ENCODE measurements around the gene CMPK2.
"Not testable (repeated sequence)": the region's sequence is repeated elsewhere in the genome, so short reads cannot be mapped to it uniquely, and the experiment has no call there.

CMPK2 gene

GRCh38 chr2:6878549-6878948, 12.8 kb upstream of the CMPK2 start:
- Histone ChIP-seq H3K4me1 (ENCODE audit: insufficient read depth, low read length) (no peaks in the 10 kb centered on the region), H3K36me3 (ENCODE audit: insufficient read depth, low read depth, low read length) (no peaks in the 10 kb centered on the region), H3K9me3 (ENCODE audit: insufficient read depth, low read depth, low read length) (peaks cover 9% of the 10 kb centered on the region), H3K9ac (ENCODE audit: low read depth, low read length) (no peak overlapping the region), H3K27me3 (ENCODE audit: insufficient read depth, low read length) (no peaks in the 10 kb centered on the region), H3K27ac (ENCODE audit: low read length) (no peak overlapping the region), H3K4me3 (ENCODE audit: low read length) (no peak overlapping the region)

DNA sequence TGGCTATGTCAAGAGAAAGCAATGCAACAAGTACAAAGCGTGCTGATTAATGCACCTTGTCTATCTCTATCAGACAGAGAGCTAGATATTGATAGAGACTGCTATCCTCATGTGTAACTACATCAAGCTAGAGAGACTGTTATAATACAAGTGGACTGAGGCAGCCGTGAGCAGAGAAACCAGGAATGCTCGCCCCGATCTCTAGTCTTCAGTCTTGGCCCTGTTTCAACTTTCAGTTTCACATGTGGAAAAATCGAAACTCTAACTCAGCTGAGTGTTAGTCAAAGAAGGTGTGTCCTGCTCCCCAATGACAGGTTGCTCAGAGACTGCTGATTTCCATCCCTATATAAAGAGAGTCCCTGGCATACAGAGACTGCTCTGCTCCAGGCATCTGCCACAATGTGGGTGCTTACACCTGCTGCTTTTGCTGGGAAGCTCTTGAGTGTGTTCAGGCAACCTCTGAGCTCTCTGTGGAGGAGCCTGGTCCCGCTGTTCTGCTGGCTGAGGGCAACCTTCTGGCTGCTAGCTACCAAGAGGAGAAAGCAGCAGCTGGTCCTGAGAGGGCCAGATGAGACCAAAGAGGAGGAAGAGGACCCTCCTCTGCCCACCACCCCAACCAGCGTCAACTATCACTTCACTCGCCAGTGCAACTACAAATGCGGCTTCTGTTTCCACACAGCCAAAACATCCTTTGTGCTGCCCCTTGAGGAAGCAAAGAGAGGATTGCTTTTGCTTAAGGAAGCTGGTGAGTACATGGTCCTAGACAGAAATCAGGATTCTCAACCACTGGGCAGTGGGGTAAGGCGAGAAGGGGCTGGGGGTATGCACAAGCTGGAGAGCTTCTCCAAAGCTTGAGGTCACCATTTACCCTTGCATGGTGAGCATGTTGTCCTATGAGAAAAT, 11.9 kb upstream of the CMPK2 start, which contains the start of gene RSAD2:
Gene RSAD2, plus strand, starts transcription at position 376 of the 903 bp plus-strand sequence. Its CDS starts 24 bp downstream, at position 400.
- Histone ChIP-seq H3K4me1 (ENCODE audit: insufficient read depth, low read length) (no peaks in the 10 kb centered on the region), H3K4me3 (ENCODE audit: low read length) (no peak within 1 kb of the TSS), H3K27ac (ENCODE audit: low read length) (no peak within 1 kb of the TSS), H3K27me3 (ENCODE audit: insufficient read depth, low read length) (no peaks in the 10 kb centered on the region), H3K9me3 (ENCODE audit: insufficient read depth, low read depth, low read length) (peaks cover 9% of the 10 kb centered on the region), H3K36me3 (ENCODE audit: insufficient read depth, low read depth, low read length) (no peaks in the 10 kb centered on the region), H3K9ac (ENCODE audit: low read depth, low read length) (no peak within 1 kb of the TSS)

GRCh38 chr2:6876309-6876708, 10.6 kb upstream of the CMPK2 start:
- Histone ChIP-seq H3K9ac (ENCODE audit: low read depth, low read length) (no peak overlapping the region), H3K27ac (ENCODE audit: low read length) (no peak overlapping the region), H3K27me3 (ENCODE audit: insufficient read depth, low read length) (no peaks in the 10 kb centered on the region), H3K36me3 (ENCODE audit: insufficient read depth, low read depth, low read length) (no peaks in the 10 kb centered on the region), H3K4me3 (ENCODE audit: low read length) (no peak overlapping the region), H3K9me3 (ENCODE audit: insufficient read depth, low read depth, low read length) (peaks cover 9% of the 10 kb centered on the region), H3K4me1 (ENCODE audit: insufficient read depth, low read length) (no peaks in the 10 kb centered on the region)

DNA sequence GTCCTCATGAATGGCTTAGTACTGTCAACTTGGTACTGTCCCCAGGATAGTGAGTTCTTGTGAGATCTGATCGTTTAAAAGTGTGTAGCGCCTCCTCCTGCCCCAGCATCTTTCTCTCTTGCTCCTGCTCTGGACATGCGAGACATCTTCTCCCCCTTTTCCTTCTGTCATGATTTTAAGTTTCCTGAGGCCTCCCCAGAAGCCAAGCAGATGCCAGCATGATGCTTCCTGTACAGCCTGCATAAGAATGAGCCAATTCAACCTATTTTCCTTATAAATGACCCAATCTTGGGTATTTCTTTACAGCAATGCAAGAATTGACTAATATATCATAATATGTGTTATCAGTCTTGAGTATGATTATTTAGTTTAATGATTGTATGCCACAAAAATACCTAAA, 8.3 kb upstream of the CMPK2 start:
- Histone ChIP-seq H3K27me3 (ENCODE audit: insufficient read depth, low read length) (no peaks in the 10 kb centered on the region), H3K27ac (ENCODE audit: low read length) (no peak overlapping the region), H3K4me1 (ENCODE audit: insufficient read depth, low read length) (no peaks in the 10 kb centered on the region), H3K4me3 (ENCODE audit: low read length) (no peak overlapping the region), H3K9ac (ENCODE audit: low read depth, low read length) (no peak overlapping the region), H3K36me3 (ENCODE audit: insufficient read depth, low read depth, low read length) (no peaks in the 10 kb centered on the region), H3K9me3 (ENCODE audit: insufficient read depth, low read depth, low read length) (peaks cover 9% of the 10 kb centered on the region)

- Histone ChIP-seq H3K9ac (ENCODE audit: low read depth, low read length) (no peak overlapping the region), H3K4me1 (ENCODE audit: insufficient read depth, low read length) (no peaks in the 10 kb centered on the region), H3K27me3 (ENCODE audit: insufficient read depth, low read length) (peaks cover 5% of the 10 kb centered on the region), H3K9me3 (ENCODE audit: insufficient read depth, low read depth, low read length) (peaks cover 9% of the 10 kb centered on the region), H3K27ac (ENCODE audit: low read length) (no peak overlapping the region), H3K4me3 (ENCODE audit: low read length) (no peak overlapping the region), H3K36me3 (ENCODE audit: insufficient read depth, low read depth, low read length) (no peaks in the 10 kb centered on the region)
These were observed 6.7 kb upstream of the CMPK2 start for GRCh38 chr2:6872394-6872793.

GRCh38 chr2:6866982-6867381, 1.3 kb upstream of the CMPK2 start:
- H3K36me3 ChIP-seq (ENCODE audit: insufficient read depth, low read depth, low read length): no peaks in the 10 kb centered on the region
- peaks cover 54% of the 10 kb centered on the region for H3K27me3 ChIP-seq (ENCODE audit: insufficient read depth, low read length)
- no peak overlapping the region for H3K9ac ChIP-seq (ENCODE audit: low read depth, low read length)
- no peak overlapping the region for H3K4me3 ChIP-seq (ENCODE audit: low read length)
- no peaks in the 10 kb centered on the region for H3K4me1 ChIP-seq (ENCODE audit: insufficient read depth, low read length)
- H3K27ac ChIP-seq (ENCODE audit: low read length): no peak overlapping the region
- H3K9me3 ChIP-seq (ENCODE audit: insufficient read depth, low read depth, low read length): no peaks in the 10 kb centered on the region

GRCh38 chr2:6866275-6866671, 566 bp upstream of the CMPK2 start:
- Histone ChIP-seq H3K9me3 (ENCODE audit: insufficient read depth, low read depth, low read length) (no peaks in the 10 kb centered on the region), H3K4me1 (ENCODE audit: insufficient read depth, low read length) (no peaks in the 10 kb centered on the region), H3K9ac (ENCODE audit: low read depth, low read length) (no peak overlapping the region; the same call in 1 of the 2 replicates), H3K27me3 (ENCODE audit: insufficient read depth, low read length) (peaks cover 54% of the 10 kb centered on the region), H3K36me3 (ENCODE audit: insufficient read depth, low read depth, low read length) (no peaks in the 10 kb centered on the region), H3K4me3 (ENCODE audit: low read length) (peak overlapping the region; percentile 59), H3K27ac (ENCODE audit: low read length) (no peak overlapping the region)

- H3K4me1 ChIP-seq (ENCODE audit: insufficient read depth, low read length): no peaks in the 10 kb centered on the region
- peak overlapping the region; percentile 59; the same call in 1 of the 2 replicates for H3K4me3 ChIP-seq (ENCODE audit: low read length)
- peaks cover 54% of the 10 kb centered on the region for H3K27me3 ChIP-seq (ENCODE audit: insufficient read depth, low read length)
- no peaks in the 10 kb centered on the region; the same call in 1 of the 2 replicates for H3K9me3 ChIP-seq (ENCODE audit: insufficient read depth, low read depth, low read length)
- no peak overlapping the region for H3K27ac ChIP-seq (ENCODE audit: low read length)
- no peaks in the 10 kb centered on the region for H3K36me3 ChIP-seq (ENCODE audit: insufficient read depth, low read depth, low read length)
- no peak overlapping the region for H3K9ac ChIP-seq (ENCODE audit: low read depth, low read length)
These were observed 773 bp downstream of the CMPK2 start for GRCh38 chr2:6864923-6865345.

- H3K4me3 ChIP-seq (ENCODE audit: low read length): no peak overlapping the region
These were observed 1.4 kb downstream of the CMPK2 start for GRCh38 chr2:6864231-6864754.

DNA sequence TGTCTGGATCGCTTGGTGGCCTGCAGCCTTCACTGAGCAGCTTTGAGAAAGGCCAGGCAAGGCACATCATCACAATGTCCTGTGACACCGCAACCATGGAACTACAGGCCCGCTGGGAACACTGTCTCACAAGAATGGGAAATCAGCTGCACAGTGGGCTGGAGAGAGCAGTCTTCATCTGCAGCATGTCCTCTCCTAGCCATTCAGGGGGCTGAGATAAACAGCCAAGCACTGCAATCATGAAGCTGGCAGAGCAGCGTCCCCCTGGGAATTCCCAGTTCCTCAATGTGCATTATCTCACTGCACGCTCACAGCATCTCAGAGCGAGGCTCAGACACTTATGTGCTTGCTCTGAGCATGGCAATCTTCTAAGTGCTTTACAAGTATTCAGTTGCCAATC, 1.9 kb downstream of the CMPK2 start:
- Histone ChIP-seq H3K9me3 (ENCODE audit: insufficient read depth, low read depth, low read length) (peaks cover 8% of the 10 kb centered on the region), H3K9ac (ENCODE audit: low read depth, low read length) (no peak overlapping the region), H3K27me3 (ENCODE audit: insufficient read depth, low read length) (peaks cover 54% of the 10 kb centered on the region), H3K36me3 (ENCODE audit: insufficient read depth, low read depth, low read length) (no peaks in the 10 kb centered on the region), H3K4me1 (ENCODE audit: insufficient read depth, low read length) (no peaks in the 10 kb centered on the region), H3K4me3 (ENCODE audit: low read length) (no peak overlapping the region), H3K27ac (ENCODE audit: low read length) (no peak overlapping the region)

More at GRCh38 chr2:6864231-6864754, 1.4 kb downstream of the CMPK2 start:
- Histone ChIP-seq H3K4me1 (ENCODE audit: insufficient read depth, low read length) (no peaks in the 10 kb centered on the region), H3K27ac (ENCODE audit: low read length) (no peak overlapping the region), H3K27me3 (ENCODE audit: insufficient read depth, low read length) (peaks cover 54% of the 10 kb centered on the region), H3K9me3 (ENCODE audit: insufficient read depth, low read depth, low read length) (peaks cover 3% of the 10 kb centered on the region), H3K9ac (ENCODE audit: low read depth, low read length) (no peak overlapping the region), H3K36me3 (ENCODE audit: insufficient read depth, low read depth, low read length) (no peaks in the 10 kb centered on the region)

- H3K27ac ChIP-seq (ENCODE audit: low read length): no peak overlapping the region
- H3K36me3 ChIP-seq (ENCODE audit: insufficient read depth, low read depth, low read length): no peaks in the 10 kb centered on the region
- peaks cover 28% of the 10 kb centered on the region for H3K27me3 ChIP-seq (ENCODE audit: insufficient read depth, low read length)
- H3K9ac ChIP-seq (ENCODE audit: low read depth, low read length): no peak overlapping the region
- H3K9me3 ChIP-seq (ENCODE audit: insufficient read depth, low read depth, low read length): peaks cover 15% of the 10 kb centered on the region
- H3K4me3 ChIP-seq (ENCODE audit: low read length): no peak overlapping the region
- H3K4me1 ChIP-seq (ENCODE audit: insufficient read depth, low read length): no peaks in the 10 kb centered on the region
These were observed 5.4 kb downstream of the CMPK2 start for GRCh38 chr2:6860296-6860695.

- not testable (repeated sequence) for H3K36me3 ChIP-seq (ENCODE audit: insufficient read depth, low read depth, low read length); H3K27ac ChIP-seq (ENCODE audit: low read length)
- H3K9me3 ChIP-seq (ENCODE audit: insufficient read depth, low read depth, low read length): peaks cover 15% of the 10 kb centered on the region
These were observed 7.2 kb downstream of the CMPK2 start for GRCh38 chr2:6858466-6859027.

More at GRCh38 chr2:6858466-6859027, 7.2 kb downstream of the CMPK2 start:
- not testable (repeated sequence) for H3K4me1 ChIP-seq (ENCODE audit: insufficient read depth, low read length); H3K9ac ChIP-seq (ENCODE audit: low read depth, low read length); H3K4me3 ChIP-seq (ENCODE audit: low read length)
- H3K27me3 ChIP-seq (ENCODE audit: insufficient read depth, low read length): peaks cover 10% of the 10 kb centered on the region
